Liver (tissue), 3 donors: ENCODE data around the gene CCDC160.

ENCODE experiments used
- ATF3 ChIP-seq: IDR thresholded peaks from 2 replicates; pipeline ENCODE4 v1.6.1; 2016; ENCODE audit warnings: antibody characterized with exemption
- EGR1 ChIP-seq, 2 donors: IDR thresholded peaks; 2 replicates each; pipeline ENCODE4 v1.6.1; 2016 to 2018; ENCODE audit warnings: antibody characterized with exemption in 2 of 2, low read depth in 2 of 2
- FOXA1 ChIP-seq: IDR thresholded peaks from 2 replicates; pipeline ENCODE4 v1.6.1; 2016; ENCODE audit warnings: antibody characterized with exemption
- GABPA ChIP-seq, 2 donors: IDR thresholded peaks in 1 of 2; conservative IDR thresholded peaks in 1 of 2; 2 replicates each; pipeline ENCODE4 v1.6.1; 2016; ENCODE audit warnings: antibody characterized with exemption in 2 of 2, mild to moderate bottlenecking in 1 of 2, moderate library complexity in 1 of 2
- HNF4G ChIP-seq: IDR thresholded peaks from 2 replicates; pipeline ENCODE4 v1.6.1; 2016; ENCODE audit warnings: antibody characterized with exemption
- MAX ChIP-seq: IDR thresholded peaks from 2 replicates; pipeline ENCODE4 v1.6.1; 2016; ENCODE audit warnings: antibody characterized with exemption
- NR2F2 ChIP-seq: IDR thresholded peaks from 2 replicates; pipeline ENCODE4 v1.6.1; 2016; ENCODE audit warnings: antibody characterized with exemption
- RAD21 ChIP-seq, 2 donors: IDR thresholded peaks; 2 replicates each; pipeline ENCODE4 v1.6.1; 2016; ENCODE audit warnings: antibody characterized with exemption in 2 of 2, mild to moderate bottlenecking in 2 of 2
- RXRA ChIP-seq, 2 donors: IDR thresholded peaks; 2 replicates each; pipeline ENCODE4 v1.6.1; 2017 to 2018; ENCODE audit warnings: antibody characterized with exemption in 2 of 2, mild to moderate bottlenecking in 1 of 2
- SP1 ChIP-seq: IDR thresholded peaks from 2 replicates; pipeline ENCODE4 v1.6.1; 2018; ENCODE audit warnings: antibody characterized with exemption, mild to moderate bottlenecking
- ZBTB33 ChIP-seq: IDR thresholded peaks from 2 replicates; pipeline ENCODE4 v1.6.1; 2016; ENCODE audit warnings: antibody characterized with exemption
- TF ChIP-seq, protein P1 (sequence below): fragments of 150-350 bp; IDR thresholded peaks from 2 replicates; pipeline ENCODE4 v1.5.1; 2017; ENCODE audit warnings: improper control_type of control experiment, low read depth, low read length; ENCODE audit not compliant: missing input control
- TF ChIP-seq, protein P2 (sequence below): IDR thresholded peaks from 2 replicates; pipeline ENCODE4 v1.6.1; 2016; ENCODE audit warnings: antibody characterized with exemption, mild to moderate bottlenecking
- donor health status: healthy.
- donor health status: healthy.

DNA sequence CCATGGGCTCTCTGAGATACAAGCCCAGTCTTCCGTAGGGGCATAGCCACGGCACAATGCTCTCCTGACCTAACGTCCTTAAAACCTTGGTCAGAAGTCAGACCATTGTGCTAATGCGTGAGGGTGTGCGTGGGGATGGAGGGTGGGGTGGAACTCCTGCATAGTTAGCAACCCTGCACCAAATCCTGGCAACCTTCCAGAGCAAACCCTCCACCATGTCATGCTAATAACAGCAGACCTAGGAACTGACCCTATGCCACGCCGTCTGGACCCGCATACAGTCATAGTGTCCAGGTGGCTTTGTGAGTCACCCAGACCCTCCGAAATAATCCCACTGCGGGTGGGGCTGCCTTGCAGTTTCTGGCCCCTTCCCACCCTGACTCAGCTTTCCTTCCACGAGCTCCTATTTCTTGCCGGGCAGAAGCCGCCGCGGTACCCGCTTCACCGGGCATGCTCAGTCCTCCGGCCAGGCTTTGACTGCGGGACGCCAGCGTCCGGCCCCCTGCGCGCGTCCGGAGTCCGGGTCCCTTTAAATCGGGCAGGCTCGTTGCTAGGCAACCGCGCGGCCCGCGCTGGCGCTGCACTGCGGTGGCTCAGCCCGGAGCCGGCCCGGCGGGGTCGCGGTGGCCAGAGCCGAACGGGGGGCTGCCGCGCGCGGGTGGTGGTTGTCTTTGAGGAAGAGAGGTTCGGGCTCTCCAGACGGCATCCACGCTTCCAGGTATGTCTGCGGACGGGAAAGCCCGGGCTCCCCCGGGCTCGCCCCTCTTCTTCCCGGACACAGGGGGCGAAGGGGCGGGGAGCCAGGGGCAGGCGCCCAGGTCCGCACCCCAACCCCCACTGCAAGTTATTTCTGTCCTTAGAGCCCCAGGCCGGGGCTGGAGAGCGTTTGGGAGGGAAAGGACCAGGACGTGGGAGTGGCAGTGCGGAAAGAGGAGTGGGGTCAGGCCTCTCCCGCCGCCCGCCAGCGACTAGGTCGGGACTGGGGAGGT, at the start of gene CCDC160:
- TF ChIP-seq SP1 = no peak
- TF ChIP-seq, protein P1, sequence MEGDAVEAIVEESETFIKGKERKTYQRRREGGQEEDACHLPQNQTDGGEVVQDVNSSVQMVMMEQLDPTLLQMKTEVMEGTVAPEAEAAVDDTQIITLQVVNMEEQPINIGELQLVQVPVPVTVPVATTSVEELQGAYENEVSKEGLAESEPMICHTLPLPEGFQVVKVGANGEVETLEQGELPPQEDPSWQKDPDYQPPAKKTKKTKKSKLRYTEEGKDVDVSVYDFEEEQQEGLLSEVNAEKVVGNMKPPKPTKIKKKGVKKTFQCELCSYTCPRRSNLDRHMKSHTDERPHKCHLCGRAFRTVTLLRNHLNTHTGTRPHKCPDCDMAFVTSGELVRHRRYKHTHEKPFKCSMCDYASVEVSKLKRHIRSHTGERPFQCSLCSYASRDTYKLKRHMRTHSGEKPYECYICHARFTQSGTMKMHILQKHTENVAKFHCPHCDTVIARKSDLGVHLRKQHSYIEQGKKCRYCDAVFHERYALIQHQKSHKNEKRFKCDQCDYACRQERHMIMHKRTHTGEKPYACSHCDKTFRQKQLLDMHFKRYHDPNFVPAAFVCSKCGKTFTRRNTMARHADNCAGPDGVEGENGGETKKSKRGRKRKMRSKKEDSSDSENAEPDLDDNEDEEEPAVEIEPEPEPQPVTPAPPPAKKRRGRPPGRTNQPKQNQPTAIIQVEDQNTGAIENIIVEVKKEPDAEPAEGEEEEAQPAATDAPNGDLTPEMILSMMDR = no peak
- no peak for TF ChIP-seq RXRA (IDR thresholded peaks at IDR 0.05)
- no peak for TF ChIP-seq GABPA (IDR thresholded peaks at IDR 0.05 in 1 of 2, conservative IDR thresholded peaks at IDR 0.05 in 1 of 2)
- TF ChIP-seq ZBTB33 = no peak
- TF ChIP-seq RAD21 (IDR thresholded peaks at IDR 0.05) = no peak
- no peak for TF ChIP-seq MAX
- TF ChIP-seq HNF4G = no peak
- no peak for TF ChIP-seq ATF3
- TF ChIP-seq NR2F2 = no peak
- no peak for TF ChIP-seq EGR1 (IDR thresholded peaks at IDR 0.05; ENCODE audit: low read depth in 2 of 2)
- no peak for TF ChIP-seq FOXA1
- TF ChIP-seq, protein P2, sequence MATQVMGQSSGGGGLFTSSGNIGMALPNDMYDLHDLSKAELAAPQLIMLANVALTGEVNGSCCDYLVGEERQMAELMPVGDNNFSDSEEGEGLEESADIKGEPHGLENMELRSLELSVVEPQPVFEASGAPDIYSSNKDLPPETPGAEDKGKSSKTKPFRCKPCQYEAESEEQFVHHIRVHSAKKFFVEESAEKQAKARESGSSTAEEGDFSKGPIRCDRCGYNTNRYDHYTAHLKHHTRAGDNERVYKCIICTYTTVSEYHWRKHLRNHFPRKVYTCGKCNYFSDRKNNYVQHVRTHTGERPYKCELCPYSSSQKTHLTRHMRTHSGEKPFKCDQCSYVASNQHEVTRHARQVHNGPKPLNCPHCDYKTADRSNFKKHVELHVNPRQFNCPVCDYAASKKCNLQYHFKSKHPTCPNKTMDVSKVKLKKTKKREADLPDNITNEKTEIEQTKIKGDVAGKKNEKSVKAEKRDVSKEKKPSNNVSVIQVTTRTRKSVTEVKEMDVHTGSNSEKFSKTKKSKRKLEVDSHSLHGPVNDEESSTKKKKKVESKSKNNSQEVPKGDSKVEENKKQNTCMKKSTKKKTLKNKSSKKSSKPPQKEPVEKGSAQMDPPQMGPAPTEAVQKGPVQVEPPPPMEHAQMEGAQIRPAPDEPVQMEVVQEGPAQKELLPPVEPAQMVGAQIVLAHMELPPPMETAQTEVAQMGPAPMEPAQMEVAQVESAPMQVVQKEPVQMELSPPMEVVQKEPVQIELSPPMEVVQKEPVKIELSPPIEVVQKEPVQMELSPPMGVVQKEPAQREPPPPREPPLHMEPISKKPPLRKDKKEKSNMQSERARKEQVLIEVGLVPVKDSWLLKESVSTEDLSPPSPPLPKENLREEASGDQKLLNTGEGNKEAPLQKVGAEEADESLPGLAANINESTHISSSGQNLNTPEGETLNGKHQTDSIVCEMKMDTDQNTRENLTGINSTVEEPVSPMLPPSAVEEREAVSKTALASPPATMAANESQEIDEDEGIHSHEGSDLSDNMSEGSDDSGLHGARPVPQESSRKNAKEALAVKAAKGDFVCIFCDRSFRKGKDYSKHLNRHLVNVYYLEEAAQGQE = no peak
